Left ventricle myocardium inferior (tissue), 1 donor: ENCODE data around the gene C2CD4A. TPM values are rescaled to one million over a fixed set of nuclear protein-coding genes. Genes with fewer than 3 reads are reported as not detected.

ENCODE experiments used
- DNase-seq: peaks from one replicate; pipeline ENCODE4 v3.0.0-alpha.2; 2020
- H3K27ac ChIP-seq: fragments of 200-600 bp; replicated peaks from 2 replicates; pipeline ENCODE4 v1.8.0; 2021
- H3K27me3 ChIP-seq: fragments of 200-600 bp; 2 replicates; pipeline ENCODE4 v1.8.0; 2021; ENCODE audit warnings: low read depth
- H3K36me3 ChIP-seq: fragments of 200-600 bp; 2 replicates; pipeline ENCODE4 v1.8.0; 2021
- H3K4me1 ChIP-seq: fragments of 200-600 bp; 2 replicates; pipeline ENCODE4 v1.8.0; 2021
- H3K4me3 ChIP-seq: fragments of 200-600 bp; 2 replicates; pipeline ENCODE4 v1.8.0; 2021; ENCODE audit warnings: mild to moderate bottlenecking, moderate library complexity
- H3K9me3 ChIP-seq: fragments of 200-600 bp; replicated peaks from 2 replicates; pipeline ENCODE4 v1.8.0; 2021
- CTCF ChIP-seq: fragments of 200-600 bp; IDR thresholded peaks from 2 replicates; pipeline ENCODE4 v1.8.0; 2021; ENCODE audit warnings: antibody characterized with exemption, mild to moderate bottlenecking, borderline replicate concordance
- intact Hi-C: fragments of 100-400 bp; cut with micrococcal nuclease; formaldehyde crosslinking; loops from one replicate; pipeline ENCODE4 v1.11.0; 2022
- total RNA-seq: library from RNA; stranded (reverse); fragmentation: NEBNext Ultra II Directional; extraction: Animal tissue kit (Norgen Biotek cat#: 25700); gene quantifications from one replicate; pipeline ENCODE4 v1.2.1, GENCODE V29; 2021
- donor health status: DM: no; HTN: yes; CAD: no; lungs with severe emphysema.

C2CD4A gene
- total RNA-seq, 1 donor from 2014 or later: not detected

GRCh38 chr15:62085740-62086139, 19.0 kb downstream of the C2CD4A start:
- no peaks in the 10 kb centered on the region for H3K27me3 ChIP-seq
- no peak for DNase-seq
- no peaks in the 10 kb centered on the region for H3K36me3 ChIP-seq
- TF ChIP-seq CTCF: no peak
- H3K9me3 ChIP-seq: no peaks in the 10 kb centered on the region
- no peak overlapping the region for H3K4me3 ChIP-seq
- intact Hi-C loops: no loop called here
- H3K4me1 ChIP-seq: peaks cover 11% of the 10 kb centered on the region
- no peak overlapping the region for H3K27ac ChIP-seq

GRCh38 chr15:62087671-62088352, 21.0 kb downstream of the C2CD4A start:
- intact Hi-C loops: no loop called here
- no peak for DNase-seq

GRCh38 chr15:62088353-62088693, 21.5 kb downstream of the C2CD4A start:
- DNase-seq: no peak
- H3K36me3 ChIP-seq: no peaks in the 10 kb centered on the region
- no peak for TF ChIP-seq CTCF
- intact Hi-C loops: no loop called here
- H3K4me1 ChIP-seq: peaks cover 11% of the 10 kb centered on the region
- no peak overlapping the region for H3K4me3 ChIP-seq
- H3K27me3 ChIP-seq: no peaks in the 10 kb centered on the region
- no peaks in the 10 kb centered on the region for H3K9me3 ChIP-seq
- H3K27ac ChIP-seq: no peak overlapping the region

More at GRCh38 chr15:62087671-62088352, 21.0 kb downstream of the C2CD4A start:
- TF ChIP-seq CTCF: no peak
- Histone ChIP-seq H3K36me3 (no peaks in the 10 kb centered on the region), H3K9me3 (no peaks in the 10 kb centered on the region), H3K27me3 (no peaks in the 10 kb centered on the region), H3K4me1 (peaks cover 11% of the 10 kb centered on the region), H3K27ac (no peak overlapping the region), H3K4me3 (no peak overlapping the region)

DNA sequence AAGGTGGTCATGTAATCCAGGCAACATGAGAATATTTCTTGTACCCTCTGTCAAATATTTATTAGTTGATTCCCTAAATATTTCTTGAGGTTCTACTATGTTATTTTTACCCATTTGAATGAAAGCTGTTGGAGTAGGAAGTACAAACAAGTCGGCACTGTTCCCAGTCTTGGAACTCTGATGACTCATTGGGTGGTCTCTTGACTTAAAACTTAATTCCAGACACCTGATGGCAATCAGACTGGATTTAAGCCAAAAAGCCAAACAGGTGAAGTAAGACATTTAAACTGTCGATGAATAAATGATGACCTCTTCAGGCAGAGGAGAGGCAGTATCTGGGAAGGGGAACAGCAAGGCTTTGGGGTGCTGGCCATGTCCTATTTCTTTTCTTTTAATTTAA, 22.8 kb downstream of the C2CD4A start:
- Histone ChIP-seq H3K4me3 (no peak overlapping the region), H3K27ac (no peak overlapping the region), H3K36me3 (no peaks in the 10 kb centered on the region), H3K9me3 (no peaks in the 10 kb centered on the region), H3K27me3 (no peaks in the 10 kb centered on the region), H3K4me1 (peaks cover 11% of the 10 kb centered on the region)
- intact Hi-C loops: no loop called here
- no peak for DNase-seq
- TF ChIP-seq CTCF: no peak

- Histone ChIP-seq H3K27me3 (no peaks in the 10 kb centered on the region), H3K4me1 (peaks cover 11% of the 10 kb centered on the region), H3K9me3 (no peaks in the 10 kb centered on the region), H3K27ac (no peak overlapping the region), H3K36me3 (no peaks in the 10 kb centered on the region), H3K4me3 (no peak overlapping the region)
- TF ChIP-seq CTCF: no peak
- intact Hi-C loops: no loop called here
- DNase-seq: no peak
Observed at GRCh38 chr15:62090988-62091387, 24.2 kb downstream of the C2CD4A start.
